MM.1S (cell line): ENCODE results near the gene BIRC5.
A peak's percentile ranks its signal among the peaks of the same experiment; 100 is the strongest.

Experiments used
- DNase-seq: peaks from one replicate; pipeline ENCODE4 v3.0.0-alpha.2; 2015
- H2AFZ ChIP-seq: fragments of 300-600 bp; sonication (generic); 2 replicates; pipeline ENCODE4 v1.6.0; 2016; ENCODE audit warnings: antibody characterized with exemption, low read length
- H3F3A ChIP-seq: fragments of 300-600 bp; sonication (generic); 2 replicates; pipeline ENCODE4 v1.6.1; 2016; ENCODE audit warnings: mild to moderate bottlenecking, antibody characterized with exemption, low read length, moderate library complexity, mixed read lengths; ENCODE audit not compliant: insufficient read depth
- H3K27ac ChIP-seq: fragments of 300-600 bp; sonication (generic); 2 replicates; pipeline ENCODE4 v1.5.1; 2016; ENCODE audit warnings: mild to moderate bottlenecking, low read length
- H3K27me3 ChIP-seq: fragments of 300-600 bp; sonication (generic); replicated peaks from 2 replicates; pipeline ENCODE4 v1.6.0; 2016; ENCODE audit warnings: low read length; ENCODE audit not compliant: insufficient read depth
- H3K36me3 ChIP-seq: fragments of 300-600 bp; sonication (generic); replicated peaks from 2 replicates; pipeline ENCODE4 v1.6.1; 2016; ENCODE audit warnings: mild to moderate bottlenecking, low read length, mixed read lengths; ENCODE audit not compliant: insufficient read depth
- H3K4me1 ChIP-seq: fragments of 300-600 bp; sonication (generic); 2 replicates; pipeline ENCODE4 v1.6.1; 2016; ENCODE audit warnings: low read length, mixed read lengths
- H3K4me2 ChIP-seq: fragments of 300-600 bp; sonication (generic); 2 replicates; pipeline ENCODE4 v1.6.0; 2016; ENCODE audit warnings: low read depth, low read length
- H3K4me3 ChIP-seq: fragments of 300-600 bp; sonication (generic); 2 replicates; pipeline ENCODE4 v1.5.1; 2016; ENCODE audit warnings: low read length, mixed read lengths
- H3K79me2 ChIP-seq: fragments of 300-600 bp; sonication (generic); 2 replicates; pipeline ENCODE4 v1.6.1; 2016; ENCODE audit warnings: mixed run types, low read length, mixed read lengths
- H3K9ac ChIP-seq: fragments of 300-600 bp; sonication (generic); 2 replicates; pipeline ENCODE4 v1.6.1; 2016; ENCODE audit warnings: low read length, mixed read lengths
- H3K9me2 ChIP-seq: fragments of 300-600 bp; sonication (generic); replicated peaks from 2 replicates; pipeline ENCODE4 v1.6.1; 2016; ENCODE audit warnings: mild to moderate bottlenecking, low read length, mixed read lengths; ENCODE audit not compliant: insufficient read depth
- H3K9me3 ChIP-seq: fragments of 300-600 bp; sonication (generic); replicated peaks from 2 replicates; pipeline ENCODE4 v1.6.1; 2016; ENCODE audit warnings: mild to moderate bottlenecking, low read length, mixed read lengths; ENCODE audit not compliant: insufficient read depth
- H4K20me1 ChIP-seq: fragments of 300-600 bp; sonication (generic); 2 replicates; pipeline ENCODE4 v1.6.1; 2016; ENCODE audit warnings: mild to moderate bottlenecking, low read length, moderate library complexity, mixed read lengths; ENCODE audit not compliant: insufficient read depth
- CTCF ChIP-seq: fragments of 300-600 bp; sonication (generic); IDR thresholded peaks from 2 replicates; pipeline ENCODE4 v1.5.1; 2016; ENCODE audit warnings: antibody characterized with exemption, low read length, mixed read lengths
- EZH2 ChIP-seq: fragments of 300-600 bp; sonication (generic); optimal IDR thresholded peaks from 2 replicates; pipeline ENCODE3; 2017; ENCODE audit warnings: low read depth, mild to moderate bottlenecking, antibody characterized with exemption, low read length, mixed read lengths
- EZH2phosphoT487 ChIP-seq: fragments of 300-600 bp; sonication (generic); IDR thresholded peaks from 2 replicates; pipeline ENCODE4 v1.6.1; 2018; ENCODE audit warnings: antibody characterized with exemption, low read length

BIRC5 gene

GRCh38 chr17:78182504-78182903, 31.5 kb upstream of the BIRC5 start:
- Histone ChIP-seq H3K9me2 (no peaks in the 10 kb centered on the region), H3K9me3 (no peaks in the 10 kb centered on the region), H3K27ac (no peak overlapping the region), H3K9ac (no peak overlapping the region), H3K4me2 (no peak overlapping the region), H3K79me2 (peaks cover 73% of the 10 kb centered on the region), H2AFZ (no peak overlapping the region), H4K20me1 (no peaks in the 10 kb centered on the region), H3K36me3 (peaks cover 4% of the 10 kb centered on the region; the same call in 1 of the 2 replicates), H3K4me1 (peaks cover 27% of the 10 kb centered on the region), H3F3A (peaks cover 19% of the 10 kb centered on the region), H3K4me3 (no peak overlapping the region), H3K27me3 (no peaks in the 10 kb centered on the region)
- TF ChIP-seq CTCF (no peak), EZH2phosphoT487 (no peak), EZH2 (no peak)
- DNase-seq: no peak

- Histone ChIP-seq H3K36me3 (peaks cover 4% of the 10 kb centered on the region; the same call in 1 of the 2 replicates), H3K79me2 (peaks cover 82% of the 10 kb centered on the region), H3K4me2 (peak overlapping the region; percentile 9; the same call in 1 of the 2 replicates), H3K9me3 (no peaks in the 10 kb centered on the region), H3K4me1 (peaks cover 27% of the 10 kb centered on the region), H3K4me3 (no peak overlapping the region), H3K9me2 (no peaks in the 10 kb centered on the region), H2AFZ (no peak overlapping the region), H3K9ac (no peak overlapping the region), H3K27ac (no peak overlapping the region), H3K27me3 (no peaks in the 10 kb centered on the region), H4K20me1 (no peaks in the 10 kb centered on the region), H3F3A (peaks cover 19% of the 10 kb centered on the region)
- no peak for DNase-seq
- TF ChIP-seq CTCF (no peak), EZH2phosphoT487 (no peak), EZH2 (no peak)
These were observed 30.1 kb upstream of the BIRC5 start for GRCh38 chr17:78183916-78184315.

GRCh38 chr17:78184351-78184750, 29.7 kb upstream of the BIRC5 start:
- H3K9ac ChIP-seq: no peak overlapping the region
- H3K9me2 ChIP-seq: no peaks in the 10 kb centered on the region
- peaks cover 79% of the 10 kb centered on the region for H3K79me2 ChIP-seq
- no peak overlapping the region for H2AFZ ChIP-seq
- H3K4me2 ChIP-seq: peak overlapping the region; percentile 9; the same call in 1 of the 2 replicates
- no peaks in the 10 kb centered on the region for H3K9me3 ChIP-seq
- H3F3A ChIP-seq: peaks cover 15% of the 10 kb centered on the region
- no peak for DNase-seq
- H4K20me1 ChIP-seq: no peaks in the 10 kb centered on the region
- H3K27ac ChIP-seq: no peak overlapping the region
- peaks cover 27% of the 10 kb centered on the region for H3K4me1 ChIP-seq
- no peak for TF ChIP-seq EZH2phosphoT487
- TF ChIP-seq CTCF: no peak
- no peak for TF ChIP-seq EZH2
- no peaks in the 10 kb centered on the region for H3K27me3 ChIP-seq
- no peak overlapping the region for H3K4me3 ChIP-seq
- H3K36me3 ChIP-seq: peaks cover under 1% of the 10 kb centered on the region; the same call in 1 of the 2 replicates
